Activated T-cell treated with anti-CD3 and anti-CD28 coated beads for 24 hours (primary cell): Measurements from ENCODE around the gene KIAA0753.
A peak's percentile ranks its signal among the peaks of the same experiment; 100 is the strongest.

Experiments
- DNase-seq: peaks from one replicate; pipeline ENCODE4 v3.0.0-alpha.2; 2020; ENCODE audit warnings: low read depth

The KIAA0753 gene

GRCh38 chr17:6640536-6641246, at the start of gene KIAA0753, which contains the start of gene TXNDC17:
KIAA0753 (minus strand) TSS chr17:6640711; CDS start chr17:6635103, 5,608 bp downstream.
TXNDC17 (plus strand) TSS chr17:6641060; CDS start chr17:6641083, 23 bp downstream.
- DNase-seq: peak; percentile 91

GRCh38 chr17:6688944-6689343, 48.4 kb upstream of the KIAA0753 start:
- DNase-seq: no peak

- DNase-seq: no peak
Measured at GRCh38 chr17:6686026-6686425, 45.5 kb upstream of the KIAA0753 start.

GRCh38 chr17:6684881-6685767, 44.6 kb upstream of the KIAA0753 start:
- DNase-seq: no peak

GRCh38 chr17:6684460-6684783, 43.9 kb upstream of the KIAA0753 start:
- DNase-seq: no peak

GRCh38 chr17:6683730-6684459, 43.4 kb upstream of the KIAA0753 start:
- DNase-seq: no peak

GRCh38 chr17:6683081-6683684, 42.7 kb upstream of the KIAA0753 start:
- no peak for DNase-seq

- no peak for DNase-seq
Measured at GRCh38 chr17:6682339-6682738, 41.8 kb upstream of the KIAA0753 start.

- no peak for DNase-seq
Measured at GRCh38 chr17:6681671-6682070, 41.2 kb upstream of the KIAA0753 start.

GRCh38 chr17:6681176-6681575, 40.7 kb upstream of the KIAA0753 start:
- DNase-seq: no peak

GRCh38 chr17:6679241-6679640, 38.7 kb upstream of the KIAA0753 start:
- DNase-seq: no peak

- DNase-seq: no peak
Measured at GRCh38 chr17:6677946-6678345, 37.4 kb upstream of the KIAA0753 start.

- no peak for DNase-seq
Measured at GRCh38 chr17:6677158-6677831, 36.8 kb upstream of the KIAA0753 start.

GRCh38 chr17:6676802-6677157, 36.3 kb upstream of the KIAA0753 start:
- no peak for DNase-seq

- DNase-seq: no peak
Measured at GRCh38 chr17:6675201-6675825, 34.8 kb upstream of the KIAA0753 start.

- DNase-seq: no peak
Measured at GRCh38 chr17:6674586-6674985, 34.1 kb upstream of the KIAA0753 start.

- DNase-seq: no peak
Measured at GRCh38 chr17:6671431-6671830, 30.9 kb upstream of the KIAA0753 start.

- no peak for DNase-seq
Measured at GRCh38 chr17:6670999-6671398, 30.5 kb upstream of the KIAA0753 start.

GRCh38 chr17:6670571-6670970, 30.1 kb upstream of the KIAA0753 start:
- DNase-seq: no peak

GRCh38 chr17:6669479-6670212, 29.1 kb upstream of the KIAA0753 start:
- no peak for DNase-seq
